Smooth muscle cell (in vitro differentiated cells): ENCODE measurements around the gene GOLGA5. TPM values are rescaled to one million over a fixed set of nuclear protein-coding genes. Genes with fewer than 3 reads are reported as not detected.

Source experiments
- DNase-seq: peaks from one replicate; lab custom pipeline; 2025; ENCODE audit not compliant: unreplicated experiment; lab: John Stamatoyannopoulos, UW
- H2AFZ ChIP-seq: fragments of 200-600 bp; sonication (generic); 2 replicates; pipeline ENCODE4 v1.6.0; 2016; ENCODE audit warnings: antibody characterized with exemption, low read depth, mild to moderate bottlenecking
- H3F3A ChIP-seq: fragments of 200-600 bp; sonication (generic); 2 replicates; pipeline ENCODE4 v1.6.0; 2017; ENCODE audit warnings: antibody characterized with exemption, low read depth
- H3K27ac ChIP-seq: fragments of 200-600 bp; sonication (generic); 2 replicates; pipeline ENCODE4 v1.5.1; 2016; ENCODE audit warnings: low read depth, mild to moderate bottlenecking
- H3K27me3 ChIP-seq: fragments of 200-600 bp; sonication (generic); 2 replicates; pipeline ENCODE4 v1.6.1; 2016; ENCODE audit warnings: low read depth, mild to moderate bottlenecking
- H3K36me3 ChIP-seq: fragments of 200-600 bp; sonication (generic); 2 replicates; pipeline ENCODE4 v1.5.1; 2016; ENCODE audit warnings: low read depth
- H3K4me1 ChIP-seq: fragments of 200-600 bp; sonication (generic); 2 replicates; pipeline ENCODE4 v1.5.1; 2016; ENCODE audit warnings: low read depth
- H3K4me2 ChIP-seq: fragments of 200-600 bp; sonication (generic); 2 replicates; pipeline ENCODE4 v1.6.0; 2016; ENCODE audit warnings: mild to moderate bottlenecking
- H3K4me3 ChIP-seq: fragments of 200-600 bp; sonication (generic); 2 replicates; pipeline ENCODE4 v1.5.1; 2016; ENCODE audit warnings: mild to moderate bottlenecking
- H3K79me2 ChIP-seq: fragments of 200-600 bp; sonication (generic); 2 replicates; pipeline ENCODE4 v1.6.0; 2016; ENCODE audit warnings: low read depth, mild to moderate bottlenecking
- H3K9ac ChIP-seq: fragments of 200-600 bp; sonication (generic); 2 replicates; pipeline ENCODE4 v1.6.0; 2016; ENCODE audit warnings: low read depth
- H3K9me3 ChIP-seq: fragments of 200-600 bp; sonication (generic); replicated peaks from 2 replicates; pipeline ENCODE4 v1.5.1; 2016; ENCODE audit warnings: low read depth
- H4K20me1 ChIP-seq: fragments of 200-600 bp; sonication (generic); 2 replicates; pipeline ENCODE4 v1.6.0; 2016; ENCODE audit warnings: low read depth
- WGBS: methylation state at CpG from one replicate; pipeline ENCODE4 v1.1.7; 2016; ENCODE audit warnings: low lambda C conversion rate; 5-methylcytosine and 5-hydroxymethylcytosine counted together
- polyA plus RNA-seq: library from polyadenylated mRNA; unstranded; fragments of >200 nt; fragmentation: Nextera tagmentation; extraction: Ambion mirVana; gene quantifications from 2 replicates; pipeline ENCODE4 v1.2.1, GENCODE V29; 2016
- total RNA-seq: library from RNA; depleted of rRNA; stranded (reverse); fragments of >200 nt; gene quantifications from 2 replicates; pipeline ENCODE4 v1.2.3, GENCODE V29; 2014
- TF ChIP-seq, protein P1 (sequence below): fragments of 200-600 bp; sonication (generic); IDR thresholded peaks from 2 replicates; pipeline ENCODE4 v1.5.1; 2017; ENCODE audit warnings: borderline replicate concordance, mild to moderate bottlenecking, antibody characterized with exemption; ENCODE audit not compliant: insufficient read depth, poor library complexity, severe bottlenecking

The GOLGA5 gene
- total and polyA plus RNA-seq, 2 experiments from 2014 or later = 67.0 to 70.3 TPM

- peaks cover 12% of the 10 kb centered on the region for H3K4me1 ChIP-seq
- H3K9ac ChIP-seq = peak overlapping the region; percentile 3
- H3K79me2 ChIP-seq = peaks cover 31% of the 10 kb centered on the region
- peaks cover 3% of the 10 kb centered on the region for H4K20me1 ChIP-seq
- peaks cover 4% of the 10 kb centered on the region for H3K9me3 ChIP-seq
- no peak for DNase-seq
- no peak overlapping the region for H3K4me3 ChIP-seq
- H3F3A ChIP-seq = peaks cover 6% of the 10 kb centered on the region
- TF ChIP-seq, protein P1, sequence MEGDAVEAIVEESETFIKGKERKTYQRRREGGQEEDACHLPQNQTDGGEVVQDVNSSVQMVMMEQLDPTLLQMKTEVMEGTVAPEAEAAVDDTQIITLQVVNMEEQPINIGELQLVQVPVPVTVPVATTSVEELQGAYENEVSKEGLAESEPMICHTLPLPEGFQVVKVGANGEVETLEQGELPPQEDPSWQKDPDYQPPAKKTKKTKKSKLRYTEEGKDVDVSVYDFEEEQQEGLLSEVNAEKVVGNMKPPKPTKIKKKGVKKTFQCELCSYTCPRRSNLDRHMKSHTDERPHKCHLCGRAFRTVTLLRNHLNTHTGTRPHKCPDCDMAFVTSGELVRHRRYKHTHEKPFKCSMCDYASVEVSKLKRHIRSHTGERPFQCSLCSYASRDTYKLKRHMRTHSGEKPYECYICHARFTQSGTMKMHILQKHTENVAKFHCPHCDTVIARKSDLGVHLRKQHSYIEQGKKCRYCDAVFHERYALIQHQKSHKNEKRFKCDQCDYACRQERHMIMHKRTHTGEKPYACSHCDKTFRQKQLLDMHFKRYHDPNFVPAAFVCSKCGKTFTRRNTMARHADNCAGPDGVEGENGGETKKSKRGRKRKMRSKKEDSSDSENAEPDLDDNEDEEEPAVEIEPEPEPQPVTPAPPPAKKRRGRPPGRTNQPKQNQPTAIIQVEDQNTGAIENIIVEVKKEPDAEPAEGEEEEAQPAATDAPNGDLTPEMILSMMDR = no peak
- H2AFZ ChIP-seq = no peak overlapping the region
- 75% methylated on average over 4 of the region's 4 CpGs for WGBS
- H3K4me2 ChIP-seq = peak overlapping the region; percentile 72
- H3K27me3 ChIP-seq = no peaks in the 10 kb centered on the region
- H3K27ac ChIP-seq = peak overlapping the region; percentile 81
- H3K36me3 ChIP-seq = peaks cover 7% of the 10 kb centered on the region
These were observed 1.2 kb upstream of the GOLGA5 start for GRCh38 chr14:92792885-92793284.

GRCh38 chr14:92794547-92794941 lies 439 bp downstream of the GOLGA5 start:
- Histone ChIP-seq H3K9me3 (peaks cover 4% of the 10 kb centered on the region), H3K36me3 (peaks cover 11% of the 10 kb centered on the region), H2AFZ (no peak overlapping the region), H3K27ac (peak overlapping the region; percentile 94), H3K9ac (peak overlapping the region; percentile 99), H3K4me1 (peaks cover 12% of the 10 kb centered on the region), H3K4me2 (peak overlapping the region; percentile 95), H3F3A (peaks cover 6% of the 10 kb centered on the region), H3K27me3 (no peaks in the 10 kb centered on the region), H3K4me3 (peak overlapping the region; percentile 85), H4K20me1 (peaks cover 11% of the 10 kb centered on the region), H3K79me2 (peaks cover 46% of the 10 kb centered on the region)
- DNase-seq = no peak
- under 1% methylated on average over 19 of the region's 20 CpGs for WGBS
- TF ChIP-seq, protein P1 = no peak

DNA sequence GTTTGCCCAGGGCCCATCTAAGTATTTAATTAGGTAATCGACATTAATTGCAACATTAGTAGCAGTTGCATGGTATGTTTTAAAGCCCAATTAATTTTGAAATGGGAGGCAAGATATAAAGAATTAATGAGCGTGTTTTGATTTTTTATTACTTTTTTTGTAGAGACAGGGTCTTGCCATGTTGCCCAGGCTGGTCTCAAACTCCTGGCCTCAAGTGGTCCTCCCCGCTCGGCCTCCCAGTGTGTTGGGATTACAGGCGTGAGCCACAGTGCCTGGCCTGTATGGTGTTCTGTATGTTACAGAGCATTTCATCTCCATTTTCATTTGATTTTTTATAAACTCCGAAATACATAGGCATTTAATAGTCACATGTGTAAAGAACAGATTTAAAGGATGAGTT lies 856 bp downstream of the GOLGA5 start:
- Histone ChIP-seq H3K79me2 (peaks cover 51% of the 10 kb centered on the region), H2AFZ (no peak overlapping the region), H3K27ac (peak overlapping the region; percentile 94)

More for the DNA sequence above, 856 bp downstream of the GOLGA5 start:
- H3K4me3 ChIP-seq = peak overlapping the region; percentile 85
- TF ChIP-seq, protein P1 = no peak
- H3K9me3 ChIP-seq = peaks cover 4% of the 10 kb centered on the region
- H3K4me2 ChIP-seq = peak overlapping the region; percentile 95
- no peak for DNase-seq
- H4K20me1 ChIP-seq = peaks cover 16% of the 10 kb centered on the region
- peaks cover 14% of the 10 kb centered on the region for H3K36me3 ChIP-seq
- peaks cover 12% of the 10 kb centered on the region for H3K4me1 ChIP-seq
- H3K9ac ChIP-seq = peak overlapping the region; percentile 99
- H3K27me3 ChIP-seq = no peaks in the 10 kb centered on the region
- 64% methylated on average over 6 of the region's 6 CpGs for WGBS
- H3F3A ChIP-seq = peaks cover 6% of the 10 kb centered on the region
